ENCODE data around the gene ZNF324. TPM values are rescaled to one million over a fixed set of nuclear protein-coding genes. Genes with fewer than 3 reads are reported as not detected.
A peak's percentile ranks its signal among the peaks of the same experiment; 100 is the strongest.

The ZNF324 gene
- total and polyA plus RNA-seq, 9 of the 15 experiments (the other 6 are each of a cell fraction or from before 2014, with no cell fraction given), result 0.92 to 16.4 (median 5.3) TPM

GRCh38 chr19:58519355-58520256 lies 52.7 kb downstream of the ZNF324 start, which contains the start of gene ZBTB45 (continued):
- TF ChIP-seq BACH1 (tag; IDR thresholded peaks at IDR 0.05) (no peak), MCM5 (IDR thresholded peaks at IDR 0.05; ENCODE audit: low read depth) (no peak), NCOA2 (IDR thresholded peaks at IDR 0.05; ENCODE audit: partially characterized antibody in 2 of 2) (no peak), SMARCA4 (IDR thresholded peaks at IDR 0.05) (0 out of 2 replicates have a peak, but pooled peaks have one; percentile 7), AFF4 (CRISPR knock-in tag; IDR thresholded peaks at IDR 0.05) (peak; percentile 93; the same call in 1 of the 2 replicates), TCF7L2 (IDR thresholded peaks at IDR 0.05; ENCODE audit: low read depth, low read length) (no peak), ZNF583 (CRISPR knock-in tag; IDR thresholded peaks at IDR 0.05) (peak; percentile 79; the same call in 1 of the 2 replicates), KLF10 (CRISPR knock-in tag; IDR thresholded peaks at IDR 0.05) (no peak), BCOR (IDR thresholded peaks at IDR 0.05) (peak; percentile 47; the same call in 1 of the 2 replicates), MCM7 (IDR thresholded peaks at IDR 0.05) (no peak), SAFB2 (IDR thresholded peaks at IDR 0.05; ENCODE audit: borderline replicate concordance, low read depth, low read length, severe bottlenecking) (no peak), CEBPG (CRISPR knock-in tag; IDR thresholded peaks at IDR 0.05) (no peak), CEBPG (tag; conservative IDR thresholded peaks at IDR 0.05 in 1 of 2, IDR thresholded peaks at IDR 0.05 in 1 of 2) (no peak), ZNF12 (CRISPR knock-in tag; IDR thresholded peaks at IDR 0.05) (peak; percentile 71; the same call in 1 of the 2 replicates), ZNF696 (CRISPR knock-in tag; conservative IDR thresholded peaks at IDR 0.05) (no peak), SPI1 (IDR thresholded peaks at IDR 0.05; ENCODE audit: borderline replicate concordance, low read depth, low read length) (no peak)
- TF ChIP-seq, protein P1, sequence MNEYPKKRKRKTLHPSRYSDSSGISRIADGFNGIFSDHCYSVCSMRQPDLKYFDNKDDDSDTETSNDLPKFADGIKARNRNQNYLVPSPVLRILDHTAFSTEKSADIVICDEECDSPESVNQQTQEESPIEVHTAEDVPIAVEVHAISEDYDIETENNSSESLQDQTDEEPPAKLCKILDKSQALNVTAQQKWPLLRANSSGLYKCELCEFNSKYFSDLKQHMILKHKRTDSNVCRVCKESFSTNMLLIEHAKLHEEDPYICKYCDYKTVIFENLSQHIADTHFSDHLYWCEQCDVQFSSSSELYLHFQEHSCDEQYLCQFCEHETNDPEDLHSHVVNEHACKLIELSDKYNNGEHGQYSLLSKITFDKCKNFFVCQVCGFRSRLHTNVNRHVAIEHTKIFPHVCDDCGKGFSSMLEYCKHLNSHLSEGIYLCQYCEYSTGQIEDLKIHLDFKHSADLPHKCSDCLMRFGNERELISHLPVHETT (CRISPR knock-in tag; conservative IDR thresholded peaks at IDR 0.05 in 1 of 2, IDR thresholded peaks at IDR 0.05 in 1 of 2), result peak; percentile 65 to 99; a peak in 3 of 4 replicates
- TF ChIP-seq, protein P2, sequence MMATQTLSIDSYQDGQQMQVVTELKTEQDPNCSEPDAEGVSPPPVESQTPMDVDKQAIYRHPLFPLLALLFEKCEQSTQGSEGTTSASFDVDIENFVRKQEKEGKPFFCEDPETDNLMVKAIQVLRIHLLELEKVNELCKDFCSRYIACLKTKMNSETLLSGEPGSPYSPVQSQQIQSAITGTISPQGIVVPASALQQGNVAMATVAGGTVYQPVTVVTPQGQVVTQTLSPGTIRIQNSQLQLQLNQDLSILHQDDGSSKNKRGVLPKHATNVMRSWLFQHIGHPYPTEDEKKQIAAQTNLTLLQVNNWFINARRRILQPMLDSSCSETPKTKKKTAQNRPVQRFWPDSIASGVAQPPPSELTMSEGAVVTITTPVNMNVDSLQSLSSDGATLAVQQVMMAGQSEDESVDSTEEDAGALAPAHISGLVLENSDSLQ (IDR thresholded peaks at IDR 0.05), result peak; percentile 73
- TF ChIP-seq, protein P3, sequence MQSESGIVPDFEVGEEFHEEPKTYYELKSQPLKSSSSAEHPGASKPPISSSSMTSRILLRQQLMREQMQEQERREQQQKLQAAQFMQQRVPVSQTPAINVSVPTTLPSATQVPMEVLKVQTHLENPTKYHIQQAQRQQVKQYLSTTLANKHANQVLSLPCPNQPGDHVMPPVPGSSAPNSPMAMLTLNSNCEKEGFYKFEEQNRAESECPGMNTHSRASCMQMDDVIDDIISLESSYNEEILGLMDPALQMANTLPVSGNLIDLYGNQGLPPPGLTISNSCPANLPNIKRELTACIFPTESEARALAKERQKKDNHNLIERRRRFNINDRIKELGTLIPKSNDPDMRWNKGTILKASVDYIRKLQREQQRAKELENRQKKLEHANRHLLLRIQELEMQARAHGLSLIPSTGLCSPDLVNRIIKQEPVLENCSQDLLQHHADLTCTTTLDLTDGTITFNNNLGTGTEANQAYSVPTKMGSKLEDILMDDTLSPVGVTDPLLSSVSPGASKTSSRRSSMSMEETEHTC (IDR thresholded peaks at IDR 0.05), result no peak

All from K562 (cell line).